SK-N-SH treated with all-trans-retinoic acid at 6 μM for 48 hours (cell line): ENCODE measurements around the gene DBN1.

Experiments
- ATAC-seq: fragments of 200-7000 bp; cut with Tn5 transposase; 3 replicates; pipeline ENCODE4 v1.9.1; 2020; ENCODE audit warnings: mild to moderate bottlenecking, moderate library complexity
- ARNTL ChIP-seq: fragments of 450-650 bp; formaldehyde crosslinking; IDR thresholded peaks from 2 replicates; pipeline ENCODE4 v1.5.0; 2020; ENCODE audit warnings: low read depth, mild to moderate bottlenecking, moderate library complexity, borderline replicate concordance
- BACH2 ChIP-seq: fragments of 250-450 bp; sonication (Bioruptor Pico); IDR thresholded peaks from 2 replicates; pipeline ENCODE4 v1.9.0; 2021; ENCODE audit warnings: mild to moderate bottlenecking, borderline replicate concordance
- CSDC2 ChIP-seq: fragments of 250-450 bp; sonication (Bioruptor Pico); IDR thresholded peaks from 2 replicates; pipeline ENCODE4 v1.5.0; 2020; ENCODE audit warnings: mild to moderate bottlenecking, moderate library complexity
- ESRRG ChIP-seq: fragments of 250-450 bp; sonication (Bioruptor Pico); IDR thresholded peaks from 2 replicates; pipeline ENCODE4 v1.6.1; 2021; ENCODE audit warnings: mild to moderate bottlenecking
- GLIS3 ChIP-seq: fragments of 250-450 bp; sonication (Bioruptor Pico); IDR thresholded peaks from 2 replicates; pipeline ENCODE4 v1.5.0; 2020; ENCODE audit warnings: mild to moderate bottlenecking, moderate library complexity
- ISL1 ChIP-seq: fragments of 250-450 bp; sonication (Bioruptor Pico); IDR thresholded peaks from 2 replicates; pipeline ENCODE4 v2.1.2; 2022; ENCODE audit warnings: mild to moderate bottlenecking, moderate library complexity
- OSR1 ChIP-seq: fragments of 250-450 bp; sonication (Bioruptor Pico); IDR thresholded peaks from 2 replicates; pipeline ENCODE4 v1.8.0; 2022; ENCODE audit warnings: moderate library complexity, mild to moderate bottlenecking, inconsistent platforms
- PPARA ChIP-seq: fragments of 250-450 bp; sonication (Bioruptor Pico); IDR thresholded peaks from 2 replicates; pipeline ENCODE4 v1.5.0; 2020; ENCODE audit warnings: mild to moderate bottlenecking, borderline replicate concordance
- RARB ChIP-seq: fragments of 250-450 bp; sonication (Bioruptor Pico); IDR thresholded peaks from 2 replicates; pipeline ENCODE4 v1.8.0; 2021; ENCODE audit warnings: mild to moderate bottlenecking, moderate library complexity
- SNAI2 ChIP-seq: fragments of 250-450 bp; sonication (Bioruptor Pico); IDR thresholded peaks from 2 replicates; pipeline ENCODE4 v1.5.0; 2020; ENCODE audit warnings: mild to moderate bottlenecking, moderate library complexity
- TCF4 ChIP-seq: fragments of 250-450 bp; sonication (Bioruptor Pico); IDR thresholded peaks from 2 replicates; pipeline ENCODE4 v1.8.0; 2021; ENCODE audit warnings: mild to moderate bottlenecking, moderate library complexity, borderline replicate concordance
- TOX ChIP-seq: fragments of 250-450 bp; sonication (Bioruptor Pico); IDR thresholded peaks from 2 replicates; pipeline ENCODE4 v1.8.0; 2021; ENCODE audit warnings: mild to moderate bottlenecking, moderate library complexity, borderline replicate concordance
- ZC3H10 ChIP-seq: fragments of 250-450 bp; sonication (Bioruptor Pico); IDR thresholded peaks from 2 replicates; pipeline ENCODE4 v1.5.1; 2021; ENCODE audit warnings: mild to moderate bottlenecking, moderate library complexity
- ZFP3 ChIP-seq: fragments of 250-450 bp; sonication (Bioruptor Pico); IDR thresholded peaks from 2 replicates; pipeline ENCODE4 v1.5.0; 2020; ENCODE audit warnings: mild to moderate bottlenecking, moderate library complexity
- ZFP30 ChIP-seq: fragments of 450-650 bp; formaldehyde crosslinking; IDR thresholded peaks from 2 replicates; pipeline ENCODE4 v1.5.0; 2022; ENCODE audit warnings: mild to moderate bottlenecking, moderate library complexity
- ZNF565 ChIP-seq: fragments of 450-650 bp; formaldehyde crosslinking; conservative IDR thresholded peaks from 2 replicates; pipeline ENCODE4 v1.5.0; 2020; ENCODE audit warnings: low read depth, mild to moderate bottlenecking, moderate library complexity
- ZNF8 ChIP-seq: fragments of 450-650 bp; formaldehyde crosslinking; IDR thresholded peaks from 2 replicates; pipeline ENCODE4 v1.5.0; 2020; ENCODE audit warnings: mild to moderate bottlenecking, moderate library complexity
- TF ChIP-seq, protein P1 (sequence below): fragments of 250-450 bp; sonication (Bioruptor Pico); IDR thresholded peaks from 2 replicates; pipeline ENCODE4 v1.5.0; 2020; ENCODE audit warnings: mild to moderate bottlenecking, moderate library complexity
- TF ChIP-seq, protein P2 (sequence below): fragments of 250-450 bp; sonication (Bioruptor Pico); IDR thresholded peaks from 2 replicates; pipeline ENCODE4 v1.8.0; 2020; ENCODE audit warnings: mild to moderate bottlenecking, moderate library complexity, borderline replicate concordance
- TF ChIP-seq, protein P3 (sequence below): fragments of 250-450 bp; sonication (Bioruptor Pico); IDR thresholded peaks from 2 replicates; pipeline ENCODE4 v1.8.0; 2021; ENCODE audit warnings: low read depth, mild to moderate bottlenecking, moderate library complexity, borderline replicate concordance
- TF ChIP-seq, protein P4 (sequence below): fragments of 250-450 bp; sonication (Bioruptor Pico); IDR thresholded peaks from 2 replicates; pipeline ENCODE4 v1.5.1; 2020; ENCODE audit warnings: low read depth, mild to moderate bottlenecking, moderate library complexity
- TF ChIP-seq, protein P5 (sequence below): fragments of 250-450 bp; sonication (Bioruptor Pico); IDR thresholded peaks from 2 replicates; pipeline ENCODE4 v1.5.1; 2021; ENCODE audit warnings: mild to moderate bottlenecking, moderate library complexity

Gene DBN1

DNA sequence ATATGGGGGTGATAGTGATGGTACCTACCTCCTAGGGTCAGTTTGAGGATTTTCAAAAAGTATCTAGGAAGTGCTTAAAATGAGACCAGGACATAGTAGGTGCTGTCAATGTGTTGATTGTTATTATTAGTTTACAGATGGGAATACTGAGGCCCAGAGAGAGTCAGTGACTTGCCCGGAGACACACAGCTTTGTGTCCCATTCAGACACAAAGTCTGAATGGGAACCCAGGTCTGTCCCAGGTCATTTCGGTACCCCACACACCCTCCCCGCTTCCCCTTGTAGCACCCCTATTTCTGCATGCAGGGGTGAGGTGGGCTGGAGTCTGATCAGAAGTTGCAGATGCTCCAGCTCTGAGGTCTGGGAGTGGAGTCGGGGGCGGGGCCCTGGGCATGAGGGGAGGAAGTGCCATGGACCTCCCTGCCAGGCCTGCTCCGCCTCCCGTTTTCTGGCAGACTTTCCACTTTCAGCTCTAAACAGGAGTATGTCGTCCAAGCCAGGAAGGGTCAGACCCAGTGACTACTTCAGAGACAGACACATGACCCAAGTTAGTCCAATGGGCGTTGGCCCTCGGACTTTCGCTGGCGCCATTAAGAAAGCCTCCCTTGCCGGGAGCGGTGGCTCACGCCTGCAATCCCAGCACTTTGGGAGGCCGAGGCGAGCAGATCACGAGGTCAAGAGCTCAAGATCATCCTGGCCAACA, 3.2 kb upstream of the DBN1 start:
- no peak for ATAC-seq
- TF ChIP-seq ZNF565: no peak
- TF ChIP-seq ISL1: no peak
- no peak for TF ChIP-seq PPARA
- TF ChIP-seq, protein P1, sequence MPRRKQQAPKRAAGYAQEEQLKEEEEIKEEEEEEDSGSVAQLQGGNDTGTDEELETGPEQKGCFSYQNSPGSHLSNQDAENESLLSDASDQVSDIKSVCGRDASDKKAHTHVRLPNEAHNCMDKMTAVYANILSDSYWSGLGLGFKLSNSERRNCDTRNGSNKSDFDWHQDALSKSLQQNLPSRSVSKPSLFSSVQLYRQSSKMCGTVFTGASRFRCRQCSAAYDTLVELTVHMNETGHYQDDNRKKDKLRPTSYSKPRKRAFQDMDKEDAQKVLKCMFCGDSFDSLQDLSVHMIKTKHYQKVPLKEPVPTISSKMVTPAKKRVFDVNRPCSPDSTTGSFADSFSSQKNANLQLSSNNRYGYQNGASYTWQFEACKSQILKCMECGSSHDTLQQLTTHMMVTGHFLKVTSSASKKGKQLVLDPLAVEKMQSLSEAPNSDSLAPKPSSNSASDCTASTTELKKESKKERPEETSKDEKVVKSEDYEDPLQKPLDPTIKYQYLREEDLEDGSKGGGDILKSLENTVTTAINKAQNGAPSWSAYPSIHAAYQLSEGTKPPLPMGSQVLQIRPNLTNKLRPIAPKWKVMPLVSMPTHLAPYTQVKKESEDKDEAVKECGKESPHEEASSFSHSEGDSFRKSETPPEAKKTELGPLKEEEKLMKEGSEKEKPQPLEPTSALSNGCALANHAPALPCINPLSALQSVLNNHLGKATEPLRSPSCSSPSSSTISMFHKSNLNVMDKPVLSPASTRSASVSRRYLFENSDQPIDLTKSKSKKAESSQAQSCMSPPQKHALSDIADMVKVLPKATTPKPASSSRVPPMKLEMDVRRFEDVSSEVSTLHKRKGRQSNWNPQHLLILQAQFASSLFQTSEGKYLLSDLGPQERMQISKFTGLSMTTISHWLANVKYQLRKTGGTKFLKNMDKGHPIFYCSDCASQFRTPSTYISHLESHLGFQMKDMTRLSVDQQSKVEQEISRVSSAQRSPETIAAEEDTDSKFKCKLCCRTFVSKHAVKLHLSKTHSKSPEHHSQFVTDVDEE (CRISPR knock-in tag): no peak
- TF ChIP-seq ZNF8 (CRISPR knock-in tag): no peak
- TF ChIP-seq ZFP30: no peak
- no peak for TF ChIP-seq ZC3H10 (CRISPR knock-in tag)
- TF ChIP-seq, protein P2, sequence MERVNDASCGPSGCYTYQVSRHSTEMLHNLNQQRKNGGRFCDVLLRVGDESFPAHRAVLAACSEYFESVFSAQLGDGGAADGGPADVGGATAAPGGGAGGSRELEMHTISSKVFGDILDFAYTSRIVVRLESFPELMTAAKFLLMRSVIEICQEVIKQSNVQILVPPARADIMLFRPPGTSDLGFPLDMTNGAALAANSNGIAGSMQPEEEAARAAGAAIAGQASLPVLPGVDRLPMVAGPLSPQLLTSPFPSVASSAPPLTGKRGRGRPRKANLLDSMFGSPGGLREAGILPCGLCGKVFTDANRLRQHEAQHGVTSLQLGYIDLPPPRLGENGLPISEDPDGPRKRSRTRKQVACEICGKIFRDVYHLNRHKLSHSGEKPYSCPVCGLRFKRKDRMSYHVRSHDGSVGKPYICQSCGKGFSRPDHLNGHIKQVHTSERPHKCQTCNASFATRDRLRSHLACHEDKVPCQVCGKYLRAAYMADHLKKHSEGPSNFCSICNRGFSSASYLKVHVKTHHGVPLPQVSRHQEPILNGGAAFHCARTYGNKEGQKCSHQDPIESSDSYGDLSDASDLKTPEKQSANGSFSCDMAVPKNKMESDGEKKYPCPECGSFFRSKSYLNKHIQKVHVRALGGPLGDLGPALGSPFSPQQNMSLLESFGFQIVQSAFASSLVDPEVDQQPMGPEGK: no peak
- no peak for TF ChIP-seq OSR1
- TF ChIP-seq, protein P3, sequence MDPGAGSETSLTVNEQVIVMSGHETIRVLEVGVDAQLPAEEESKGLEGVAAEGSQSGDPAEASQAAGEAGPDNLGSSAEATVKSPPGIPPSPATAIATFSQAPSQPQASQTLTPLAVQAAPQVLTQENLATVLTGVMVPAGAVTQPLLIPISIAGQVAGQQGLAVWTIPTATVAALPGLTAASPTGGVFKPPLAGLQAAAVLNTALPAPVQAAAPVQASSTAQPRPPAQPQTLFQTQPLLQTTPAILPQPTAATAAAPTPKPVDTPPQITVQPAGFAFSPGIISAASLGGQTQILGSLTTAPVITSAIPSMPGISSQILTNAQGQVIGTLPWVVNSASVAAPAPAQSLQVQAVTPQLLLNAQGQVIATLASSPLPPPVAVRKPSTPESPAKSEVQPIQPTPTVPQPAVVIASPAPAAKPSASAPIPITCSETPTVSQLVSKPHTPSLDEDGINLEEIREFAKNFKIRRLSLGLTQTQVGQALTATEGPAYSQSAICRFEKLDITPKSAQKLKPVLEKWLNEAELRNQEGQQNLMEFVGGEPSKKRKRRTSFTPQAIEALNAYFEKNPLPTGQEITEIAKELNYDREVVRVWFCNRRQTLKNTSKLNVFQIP (CRISPR knock-in tag): no peak
- no peak for TF ChIP-seq SNAI2 (CRISPR knock-in tag)
- TF ChIP-seq CSDC2: no peak
- TF ChIP-seq TCF4 (CRISPR knock-in tag): no peak
- TF ChIP-seq BACH2 (CRISPR knock-in tag): no peak
- TF ChIP-seq ESRRG (CRISPR knock-in tag): no peak
- TF ChIP-seq, protein P4, sequence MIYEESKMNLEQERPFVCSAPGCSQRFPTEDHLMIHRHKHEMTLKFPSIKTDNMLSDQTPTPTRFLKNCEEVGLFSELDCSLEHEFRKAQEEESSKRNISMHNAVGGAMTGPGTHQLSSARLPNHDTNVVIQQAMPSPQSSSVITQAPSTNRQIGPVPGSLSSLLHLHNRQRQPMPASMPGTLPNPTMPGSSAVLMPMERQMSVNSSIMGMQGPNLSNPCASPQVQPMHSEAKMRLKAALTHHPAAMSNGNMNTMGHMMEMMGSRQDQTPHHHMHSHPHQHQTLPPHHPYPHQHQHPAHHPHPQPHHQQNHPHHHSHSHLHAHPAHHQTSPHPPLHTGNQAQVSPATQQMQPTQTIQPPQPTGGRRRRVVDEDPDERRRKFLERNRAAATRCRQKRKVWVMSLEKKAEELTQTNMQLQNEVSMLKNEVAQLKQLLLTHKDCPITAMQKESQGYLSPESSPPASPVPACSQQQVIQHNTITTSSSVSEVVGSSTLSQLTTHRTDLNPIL (CRISPR knock-in tag): no peak
- TF ChIP-seq TOX: no peak

DNA sequence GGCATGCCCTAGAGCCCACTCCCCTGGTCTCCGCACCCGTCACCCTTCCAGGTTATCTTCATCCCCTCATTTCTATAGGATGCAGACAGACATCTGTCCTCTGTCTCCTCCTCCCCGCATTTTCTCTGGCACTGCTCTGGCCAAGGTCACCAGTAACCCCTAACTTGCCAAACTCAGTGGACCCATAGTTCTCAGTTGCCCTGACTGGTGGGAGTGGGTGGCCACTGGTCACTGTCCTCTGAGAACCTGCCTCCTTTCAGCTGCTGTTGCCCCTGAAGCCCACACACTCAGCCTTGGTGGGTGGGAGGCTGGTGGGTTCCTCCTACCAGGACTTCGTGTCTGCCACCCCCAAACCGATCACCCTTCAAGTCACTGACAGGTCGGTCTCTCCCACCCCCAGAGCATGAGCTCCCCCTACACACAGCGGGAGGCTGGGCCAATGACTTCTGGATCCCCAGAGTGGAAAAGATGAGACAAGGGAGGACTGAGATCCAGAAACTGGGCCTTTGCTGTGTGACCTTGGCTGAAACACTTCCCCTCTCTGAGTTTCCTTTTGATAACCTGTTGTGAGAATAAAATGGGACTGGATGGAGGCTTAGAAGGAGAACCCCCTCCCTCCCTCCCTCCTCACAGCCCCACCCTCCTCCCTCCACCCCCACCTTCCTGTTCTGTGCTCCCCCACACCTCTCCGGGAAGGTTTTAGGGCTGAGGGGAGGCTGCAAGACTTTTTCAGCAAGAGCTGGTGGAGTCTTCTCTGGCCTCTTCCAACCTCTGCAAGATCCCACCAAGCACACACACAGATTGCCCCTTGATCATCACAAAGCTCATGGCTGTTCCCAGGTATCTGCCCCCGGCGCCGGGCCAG, 2.4 kb upstream of the DBN1 start:
- TF ChIP-seq, protein P2: no peak
- TF ChIP-seq SNAI2 (CRISPR knock-in tag) (no peak), TCF4 (CRISPR knock-in tag) (no peak), BACH2 (CRISPR knock-in tag) (no peak), OSR1 (no peak), ARNTL (CRISPR knock-in tag) (no peak), TOX (no peak), RARB (CRISPR knock-in tag) (no peak), ZFP30 (no peak), GLIS3 (CRISPR knock-in tag) (no peak), ZNF565 (no peak), ESRRG (CRISPR knock-in tag) (no peak), ZNF8 (CRISPR knock-in tag) (no peak), ZC3H10 (CRISPR knock-in tag) (no peak), ZFP3 (CRISPR knock-in tag) (no peak)
- TF ChIP-seq, protein P5, sequence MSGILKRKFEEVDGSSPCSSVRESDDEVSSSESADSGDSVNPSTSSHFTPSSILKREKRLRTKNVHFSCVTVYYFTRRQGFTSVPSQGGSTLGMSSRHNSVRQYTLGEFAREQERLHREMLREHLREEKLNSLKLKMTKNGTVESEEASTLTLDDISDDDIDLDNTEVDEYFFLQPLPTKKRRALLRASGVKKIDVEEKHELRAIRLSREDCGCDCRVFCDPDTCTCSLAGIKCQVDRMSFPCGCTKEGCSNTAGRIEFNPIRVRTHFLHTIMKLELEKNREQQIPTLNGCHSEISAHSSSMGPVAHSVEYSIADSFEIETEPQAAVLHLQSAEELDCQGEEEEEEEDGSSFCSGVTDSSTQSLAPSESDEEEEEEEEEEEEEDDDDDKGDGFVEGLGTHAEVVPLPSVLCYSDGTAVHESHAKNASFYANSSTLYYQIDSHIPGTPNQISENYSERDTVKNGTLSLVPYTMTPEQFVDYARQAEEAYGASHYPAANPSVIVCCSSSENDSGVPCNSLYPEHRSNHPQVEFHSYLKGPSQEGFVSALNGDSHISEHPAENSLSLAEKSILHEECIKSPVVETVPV (CRISPR knock-in tag): no peak
- TF ChIP-seq, protein P3 (CRISPR knock-in tag): no peak

More for the DNA sequence above, 2.4 kb upstream of the DBN1 start:
- no peak for ATAC-seq
